ENCODE data around the gene C3orf20. TPM values are rescaled to one million over a fixed set of nuclear protein-coding genes. Genes with fewer than 3 reads are reported as not detected.

Gene C3orf20
- total RNA-seq, 1 experiment from 2014 or later = 0.28 TPM

GRCh38 chr3:14785207-14786155, 110.5 kb downstream of the C3orf20 start:
- H3K9me3 Mint-ChIP-seq (ENCODE audit: low read depth, unreplicated experiment) = no peaks in the 10 kb centered on the region
- no peaks in the 10 kb centered on the region for H3K4me1 Mint-ChIP-seq (ENCODE audit: low read depth, unreplicated experiment)
- no TSS peak for BruUV-seq (replicated peaks)
- peaks cover 51% of the 10 kb centered on the region for H3K27me3 Mint-ChIP-seq (ENCODE audit: unreplicated experiment)
- intact Hi-C loops (cut with micrococcal nuclease; ENCODE audit: unreplicated experiment) = no loop called here
- no peak overlapping the region for H3K27ac Mint-ChIP-seq (ENCODE audit: unreplicated experiment)
- no peaks in the 10 kb centered on the region for H3K36me3 Mint-ChIP-seq (ENCODE audit: insufficient read depth, unreplicated experiment)
- CTCF ChIA-PET = no interaction called here
- DNase-seq = no peak
- TF ChIP-seq, protein P1, sequence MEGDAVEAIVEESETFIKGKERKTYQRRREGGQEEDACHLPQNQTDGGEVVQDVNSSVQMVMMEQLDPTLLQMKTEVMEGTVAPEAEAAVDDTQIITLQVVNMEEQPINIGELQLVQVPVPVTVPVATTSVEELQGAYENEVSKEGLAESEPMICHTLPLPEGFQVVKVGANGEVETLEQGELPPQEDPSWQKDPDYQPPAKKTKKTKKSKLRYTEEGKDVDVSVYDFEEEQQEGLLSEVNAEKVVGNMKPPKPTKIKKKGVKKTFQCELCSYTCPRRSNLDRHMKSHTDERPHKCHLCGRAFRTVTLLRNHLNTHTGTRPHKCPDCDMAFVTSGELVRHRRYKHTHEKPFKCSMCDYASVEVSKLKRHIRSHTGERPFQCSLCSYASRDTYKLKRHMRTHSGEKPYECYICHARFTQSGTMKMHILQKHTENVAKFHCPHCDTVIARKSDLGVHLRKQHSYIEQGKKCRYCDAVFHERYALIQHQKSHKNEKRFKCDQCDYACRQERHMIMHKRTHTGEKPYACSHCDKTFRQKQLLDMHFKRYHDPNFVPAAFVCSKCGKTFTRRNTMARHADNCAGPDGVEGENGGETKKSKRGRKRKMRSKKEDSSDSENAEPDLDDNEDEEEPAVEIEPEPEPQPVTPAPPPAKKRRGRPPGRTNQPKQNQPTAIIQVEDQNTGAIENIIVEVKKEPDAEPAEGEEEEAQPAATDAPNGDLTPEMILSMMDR (IDR thresholded peaks at IDR 0.05; ENCODE audit: unreplicated experiment) = no peak
- H3K4me3 Mint-ChIP-seq (ENCODE audit: low read depth, unreplicated experiment) = no peak overlapping the region

DNA sequence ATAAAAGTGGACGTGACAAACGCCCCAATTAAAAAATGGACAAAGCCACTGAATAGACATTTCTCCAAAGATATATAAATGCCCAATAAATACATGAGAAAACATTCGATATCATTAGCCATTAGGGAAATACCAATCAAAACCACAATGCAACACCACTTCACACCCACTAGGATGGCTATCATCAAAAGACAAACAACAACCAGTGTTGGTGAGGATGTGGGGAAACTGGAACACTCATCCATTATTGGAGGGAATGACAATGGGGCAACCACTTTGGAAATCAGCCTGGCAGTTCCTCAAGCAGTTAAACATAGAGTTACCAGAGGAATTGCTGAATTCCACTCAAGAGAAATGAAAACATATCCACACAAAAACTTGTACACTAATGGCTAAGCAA, 111.4 kb downstream of the C3orf20 start:
- Mint-ChIP-seq H3K9me3 (ENCODE audit: low read depth, unreplicated experiment) (no peaks in the 10 kb centered on the region), H3K27ac (ENCODE audit: unreplicated experiment) (no peak overlapping the region), H3K4me1 (ENCODE audit: low read depth, unreplicated experiment) (no peaks in the 10 kb centered on the region), H3K4me3 (ENCODE audit: low read depth, unreplicated experiment) (no peak overlapping the region), H3K36me3 (ENCODE audit: insufficient read depth, unreplicated experiment) (no peaks in the 10 kb centered on the region), H3K27me3 (ENCODE audit: unreplicated experiment) (peaks cover 59% of the 10 kb centered on the region)
- no TSS peak for BruUV-seq (replicated peaks)
- CTCF ChIA-PET = no interaction called here
- intact Hi-C loops (cut with micrococcal nuclease; ENCODE audit: unreplicated experiment) = no loop called here
- TF ChIP-seq, protein P1 (IDR thresholded peaks at IDR 0.05; ENCODE audit: unreplicated experiment) = no peak
- no peak for DNase-seq

DNA sequence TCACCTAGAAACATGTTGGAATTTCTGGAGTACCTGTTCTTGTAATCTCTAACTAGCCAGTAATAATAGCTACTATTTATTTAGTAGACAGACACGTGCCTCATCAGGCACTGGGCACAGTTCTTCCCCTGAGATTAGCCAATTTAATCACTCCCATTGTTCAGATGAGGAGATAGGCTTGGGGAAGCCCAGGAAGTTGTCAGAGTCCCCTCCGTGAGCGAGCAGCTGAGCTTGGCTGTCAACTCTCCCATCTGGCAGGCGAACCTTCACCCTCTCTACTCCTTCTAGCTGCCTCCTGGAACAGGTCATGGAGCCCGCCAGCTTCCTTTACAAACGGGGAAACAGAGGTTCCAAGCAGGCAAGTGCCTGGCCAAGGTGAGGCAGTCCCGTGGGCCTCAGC, 112.7 kb downstream of the C3orf20 start:
- intact Hi-C loops (cut with micrococcal nuclease; ENCODE audit: unreplicated experiment) = no loop called here
- no peaks in the 10 kb centered on the region for H3K36me3 Mint-ChIP-seq (ENCODE audit: insufficient read depth, unreplicated experiment)
- CTCF ChIA-PET = interaction anchor here (0.6 kb wide), 2 partner anchors 16 to 133 kb away, joined by 3 read pairs; no protein-coding TSS in a partner anchor
- no peak for DNase-seq
- H3K4me3 Mint-ChIP-seq (ENCODE audit: low read depth, unreplicated experiment) = no peak overlapping the region
- no peaks in the 10 kb centered on the region for H3K4me1 Mint-ChIP-seq (ENCODE audit: low read depth, unreplicated experiment)
- no peak overlapping the region for H3K27ac Mint-ChIP-seq (ENCODE audit: unreplicated experiment)
- H3K27me3 Mint-ChIP-seq (ENCODE audit: unreplicated experiment) = peaks cover 62% of the 10 kb centered on the region
- BruUV-seq (replicated peaks) = no TSS peak
- TF ChIP-seq, protein P1 (IDR thresholded peaks at IDR 0.05; ENCODE audit: unreplicated experiment) = no peak
- no peaks in the 10 kb centered on the region for H3K9me3 Mint-ChIP-seq (ENCODE audit: low read depth, unreplicated experiment)

DNA sequence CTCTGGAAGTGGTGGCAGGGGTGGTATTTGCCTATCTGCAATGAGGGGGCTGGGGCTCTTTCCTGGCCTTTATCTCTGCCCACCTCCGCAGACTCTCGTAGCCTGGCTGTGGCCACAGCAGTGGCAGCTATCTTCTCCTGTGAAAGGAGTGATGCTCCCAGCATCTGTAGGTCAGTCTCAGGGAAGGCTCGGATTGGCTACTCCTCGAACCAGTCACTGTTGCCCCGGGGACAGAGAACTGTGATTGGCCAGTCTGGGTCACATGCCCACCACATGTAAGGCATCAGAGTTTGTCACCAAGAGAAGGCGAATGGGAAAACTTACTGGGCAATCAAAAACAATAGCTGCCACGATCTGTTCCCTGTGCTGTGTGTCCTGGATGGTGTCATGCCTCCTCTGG, 113.7 kb downstream of the C3orf20 start:
- intact Hi-C loops (cut with micrococcal nuclease; ENCODE audit: unreplicated experiment) = no loop called here
- BruUV-seq (replicated peaks) = no TSS peak
- Mint-ChIP-seq H3K4me3 (ENCODE audit: low read depth, unreplicated experiment) (no peak overlapping the region), H3K36me3 (ENCODE audit: insufficient read depth, unreplicated experiment) (no peaks in the 10 kb centered on the region), H3K4me1 (ENCODE audit: low read depth, unreplicated experiment) (no peaks in the 10 kb centered on the region), H3K9me3 (ENCODE audit: low read depth, unreplicated experiment) (no peaks in the 10 kb centered on the region), H3K27ac (ENCODE audit: unreplicated experiment) (no peak overlapping the region), H3K27me3 (ENCODE audit: unreplicated experiment) (peaks cover 72% of the 10 kb centered on the region)
- TF ChIP-seq, protein P1 (IDR thresholded peaks at IDR 0.05; ENCODE audit: unreplicated experiment) = no peak
- no peak for DNase-seq
- CTCF ChIA-PET = no interaction called here

Measured in Calu3 (cell line).